GM18508 (cell line): ENCODE results near the gene SOX10.

ENCODE experiments used
- ATAC-seq: cut with Tn5 transposase; IDR thresholded peaks from one replicate; pipeline ENCODE4 v1.9.1; 2021; ENCODE audit warnings: moderate number of reproducible peaks; ENCODE audit not compliant: insufficient read depth, unreplicated experiment

SOX10 gene

DNA sequence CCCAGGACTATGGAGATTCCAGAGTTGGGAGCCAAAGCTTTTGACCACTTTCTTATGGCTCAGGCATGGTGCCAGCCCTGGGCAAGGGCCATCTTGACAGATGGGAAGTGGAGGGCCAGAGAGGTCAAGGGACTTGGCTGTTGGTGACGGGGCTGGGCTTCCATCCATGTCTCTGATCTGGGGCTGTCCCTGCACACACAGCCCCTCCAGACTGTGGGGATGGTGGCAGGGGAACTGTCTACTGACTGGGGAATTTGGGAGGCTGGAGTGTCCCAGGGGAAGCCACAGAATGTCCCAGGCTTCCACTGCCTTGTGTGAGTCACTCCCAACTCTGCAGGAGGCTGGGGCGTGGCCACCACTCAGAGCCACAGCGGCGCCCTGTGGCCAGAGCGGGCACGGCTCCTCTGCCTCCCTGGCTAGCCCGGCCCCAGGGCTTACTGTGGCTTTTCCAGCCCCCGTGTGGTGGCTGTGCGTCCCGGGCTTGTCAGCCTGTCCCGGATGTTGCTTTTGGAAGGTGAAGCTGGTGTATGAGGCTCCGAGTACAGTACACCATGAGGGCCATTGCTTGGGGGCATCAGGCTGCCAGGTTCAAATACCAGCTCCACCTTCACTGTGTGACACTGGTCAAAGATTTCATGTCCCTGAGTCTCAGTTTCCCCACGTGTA is 50.5 kb downstream of the SOX10 start:
- ATAC-seq, result no peak

- no peak for ATAC-seq
Measured at GRCh38 chr22:37932821-37933578, 51.4 kb downstream of the SOX10 start.

DNA sequence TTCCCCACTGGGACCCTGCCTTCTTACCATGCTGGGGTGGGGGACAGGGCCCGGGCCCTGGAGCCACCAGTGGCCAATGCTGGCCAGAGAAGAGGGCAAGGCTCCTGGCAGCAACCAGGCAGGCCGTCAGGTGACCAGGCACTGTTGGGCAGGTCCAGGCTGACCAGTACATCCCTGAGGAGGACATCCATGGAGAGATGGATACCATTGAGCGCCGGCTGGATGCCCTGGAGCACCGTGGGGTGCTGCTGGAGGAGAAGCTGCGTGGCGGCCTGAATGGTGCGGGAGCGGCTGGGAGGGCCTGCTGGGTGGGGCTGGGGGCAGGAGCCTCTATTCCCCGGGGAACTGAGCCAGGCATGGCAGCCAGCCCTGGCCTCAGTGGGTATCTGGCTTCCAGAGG is 52.0 kb downstream of the SOX10 start:
- no peak for ATAC-seq

DNA sequence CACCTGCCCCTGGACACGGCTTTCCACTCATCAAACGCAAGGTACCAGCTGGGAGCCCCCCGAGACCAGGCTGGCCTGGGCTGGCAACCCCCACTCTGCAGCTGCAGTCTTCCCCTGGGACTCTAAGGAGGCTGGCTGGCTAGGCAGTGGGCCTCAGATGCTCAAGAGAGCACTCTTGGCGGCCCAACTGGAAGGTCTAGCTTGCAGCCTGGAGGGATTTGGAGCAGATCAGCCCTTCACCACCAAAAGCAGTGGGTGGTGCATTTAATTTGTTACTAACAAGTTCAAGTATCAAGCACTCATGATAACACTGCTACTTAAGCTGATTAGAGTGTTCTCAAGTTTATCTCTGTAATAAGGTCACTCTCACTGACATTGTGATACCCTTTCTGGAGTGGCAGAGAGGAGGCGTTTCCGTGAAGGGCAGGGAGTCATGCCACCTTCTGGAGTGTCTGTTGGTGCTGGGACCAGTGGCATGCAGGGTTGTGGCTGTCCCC is 52.4 kb downstream of the SOX10 start:
- no peak for ATAC-seq

DNA sequence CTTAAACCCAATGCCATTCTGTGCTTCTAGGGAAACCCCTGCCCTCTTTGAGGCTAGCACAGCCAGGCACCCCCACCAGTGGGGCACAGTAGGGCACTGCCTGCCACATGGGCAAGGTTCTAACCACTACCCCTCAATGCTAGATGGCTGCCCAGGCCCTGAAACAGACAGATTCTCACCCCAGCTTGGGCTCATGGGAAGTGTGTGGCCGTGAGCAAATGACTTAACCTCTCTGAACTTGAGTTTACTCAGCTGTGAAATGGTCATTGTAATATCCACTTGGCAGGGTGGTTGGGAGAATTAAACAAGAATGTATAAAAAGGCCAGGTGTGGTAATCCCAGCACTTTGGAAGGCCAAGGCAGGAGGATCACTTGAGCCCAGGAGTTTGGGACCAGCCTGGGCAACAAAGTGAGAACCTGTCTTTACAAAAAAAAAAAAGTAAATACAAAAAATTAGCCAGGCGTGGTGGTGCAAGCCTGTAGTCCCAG is 53.4 kb downstream of the SOX10 start:
- ATAC-seq, result no peak

- no peak for ATAC-seq
Measured at GRCh38 chr22:37930270-37930951, 53.9 kb downstream of the SOX10 start.

GRCh38 chr22:37929390-37929789 is 55.0 kb downstream of the SOX10 start:
- no peak for ATAC-seq

DNA sequence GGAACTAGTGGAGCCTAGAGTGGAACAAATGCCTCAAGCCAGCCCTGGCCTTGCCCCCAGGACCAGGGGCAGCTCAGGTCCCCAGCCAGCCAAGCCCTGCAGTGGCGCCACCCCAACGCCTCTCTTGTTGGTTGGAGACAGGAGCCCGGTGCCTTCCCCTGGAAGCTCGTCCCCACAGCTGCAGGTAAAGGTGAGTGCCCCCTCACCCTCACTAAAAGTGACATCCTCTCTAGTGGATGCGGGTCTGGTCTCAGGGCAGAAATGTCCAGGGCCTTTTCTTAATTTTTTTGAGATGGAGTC is 56.8 kb downstream of the SOX10 start:
- no peak for ATAC-seq

GRCh38 chr22:37926771-37927636 is 57.4 kb downstream of the SOX10 start:
- ATAC-seq, result no peak

- ATAC-seq, result no peak
Measured at GRCh38 chr22:37926358-37926757, 58.0 kb downstream of the SOX10 start.

DNA sequence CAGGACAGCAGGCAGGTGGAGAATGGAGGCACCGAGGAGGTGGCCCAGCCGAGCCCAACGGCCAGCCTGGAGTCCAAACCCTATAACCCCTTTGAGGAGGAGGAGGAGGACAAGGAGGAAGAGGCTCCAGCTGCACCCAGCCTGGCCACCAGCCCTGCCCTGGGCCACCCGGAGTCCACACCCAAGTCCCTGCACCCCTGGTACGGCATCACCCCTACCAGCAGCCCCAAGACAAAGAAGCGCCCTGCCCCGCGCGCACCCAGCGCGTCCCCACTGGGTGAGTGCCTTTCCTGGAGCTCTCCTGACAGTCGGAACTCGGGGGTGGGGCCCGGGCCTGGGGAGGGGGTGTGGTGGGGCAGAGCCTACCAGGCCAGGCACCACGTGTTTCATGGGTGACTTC is 58.6 kb downstream of the SOX10 start:
- ATAC-seq, result no peak

GRCh38 chr22:37925330-37925729 is 59.0 kb downstream of the SOX10 start:
- no peak for ATAC-seq

GRCh38 chr22:37924386-37925065 is 59.8 kb downstream of the SOX10 start:
- no peak for ATAC-seq

- ATAC-seq, result no peak
Measured at GRCh38 chr22:37923927-37924326, 60.4 kb downstream of the SOX10 start.
